SH-SY5Y (cell line): Measurements from ENCODE around the gene GPRIN3.

Source experiments
- GATA2 ChIP-seq: IDR thresholded peaks from 2 replicates; pipeline ENCODE4 v1.6.1; 2011; ENCODE audit warnings: mild to moderate bottlenecking, low read depth, low read length
- GATA3 ChIP-seq: IDR thresholded peaks from 2 replicates; pipeline ENCODE4 v1.6.1; 2011; ENCODE audit warnings: low read depth, mild to moderate bottlenecking, low read length, moderate library complexity

The GPRIN3 gene

DNA sequence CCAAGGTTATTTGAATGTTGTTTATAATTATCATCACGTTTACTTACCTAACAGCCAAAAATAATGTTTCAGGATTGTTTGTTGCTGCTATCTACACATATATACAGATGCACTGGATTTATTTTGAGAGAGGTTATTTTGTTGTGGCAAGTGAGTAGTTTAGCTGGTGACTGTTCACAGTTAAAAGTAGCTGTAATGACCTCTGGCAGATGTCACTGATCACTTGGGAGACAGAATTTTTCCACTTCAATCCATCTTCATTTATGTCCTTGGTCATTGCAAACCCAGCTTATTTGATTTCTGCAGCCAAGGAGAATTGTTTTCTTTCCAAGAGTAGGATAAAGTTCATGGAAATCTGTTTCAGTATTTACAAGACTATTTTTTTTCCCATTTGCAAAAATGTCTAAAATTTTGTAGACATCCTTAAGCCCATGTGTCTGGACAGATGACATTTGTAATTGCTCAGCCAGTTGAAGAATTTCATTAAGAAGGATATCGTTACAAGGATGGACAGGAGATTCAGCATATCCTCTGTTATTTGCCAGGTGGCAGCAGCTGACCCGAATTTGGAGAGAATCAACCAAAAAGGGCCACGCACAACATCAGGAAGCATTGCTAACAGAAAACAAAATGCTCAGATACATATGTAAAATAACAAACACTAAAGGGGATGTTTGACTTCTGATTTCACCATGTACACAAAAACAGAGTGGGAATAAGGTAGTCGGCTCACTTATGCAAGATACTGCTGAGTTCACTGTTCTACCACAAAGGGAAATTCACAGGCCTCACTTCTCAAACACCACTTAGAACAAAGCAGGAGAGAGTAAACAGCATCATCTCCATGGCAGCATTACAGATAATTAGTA is 64.5 kb downstream of the GPRIN3 start:
- no peak for TF ChIP-seq GATA3
- no peak for TF ChIP-seq GATA2

DNA sequence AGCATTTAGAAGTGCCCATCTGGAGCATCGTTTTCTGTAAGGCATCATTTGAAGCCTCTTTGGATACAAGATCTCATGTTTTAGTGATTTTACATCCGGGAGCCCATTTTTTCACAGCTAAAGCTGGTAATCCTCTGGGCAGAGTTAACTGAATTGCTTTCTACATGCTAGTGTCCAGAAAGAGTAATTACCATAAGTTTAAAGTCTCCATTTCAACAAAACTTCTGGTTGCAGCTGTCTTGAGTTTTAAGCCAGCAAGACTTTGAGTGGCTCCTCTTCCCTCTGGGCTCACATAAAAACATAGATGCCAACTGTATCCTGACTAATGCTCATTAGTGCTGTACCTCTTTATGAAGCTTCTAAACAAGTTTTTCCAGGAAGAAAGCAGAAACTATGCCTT is 65.4 kb downstream of the GPRIN3 start:
- no peak for TF ChIP-seq GATA2
- TF ChIP-seq GATA3, result no peak

DNA sequence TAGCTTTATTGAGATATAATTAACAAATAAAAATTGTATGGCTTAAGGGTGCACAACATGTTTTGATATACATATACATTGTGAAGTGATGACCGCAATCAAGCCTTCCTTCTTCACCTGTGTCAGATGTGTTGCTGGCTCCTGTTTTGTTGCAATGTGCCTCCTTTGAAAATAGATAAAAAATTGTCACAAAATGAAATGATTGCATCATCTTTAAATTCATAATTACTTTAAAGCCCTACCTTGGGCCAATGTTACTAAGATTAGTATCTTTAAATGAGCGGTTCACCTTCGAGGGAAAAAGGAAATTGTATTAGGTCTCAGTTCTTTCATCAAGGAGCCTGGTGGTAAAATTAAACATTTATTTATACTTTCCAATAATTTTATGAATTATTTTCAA is 77.3 kb downstream of the GPRIN3 start:
- TF ChIP-seq GATA3, result no peak

DNA sequence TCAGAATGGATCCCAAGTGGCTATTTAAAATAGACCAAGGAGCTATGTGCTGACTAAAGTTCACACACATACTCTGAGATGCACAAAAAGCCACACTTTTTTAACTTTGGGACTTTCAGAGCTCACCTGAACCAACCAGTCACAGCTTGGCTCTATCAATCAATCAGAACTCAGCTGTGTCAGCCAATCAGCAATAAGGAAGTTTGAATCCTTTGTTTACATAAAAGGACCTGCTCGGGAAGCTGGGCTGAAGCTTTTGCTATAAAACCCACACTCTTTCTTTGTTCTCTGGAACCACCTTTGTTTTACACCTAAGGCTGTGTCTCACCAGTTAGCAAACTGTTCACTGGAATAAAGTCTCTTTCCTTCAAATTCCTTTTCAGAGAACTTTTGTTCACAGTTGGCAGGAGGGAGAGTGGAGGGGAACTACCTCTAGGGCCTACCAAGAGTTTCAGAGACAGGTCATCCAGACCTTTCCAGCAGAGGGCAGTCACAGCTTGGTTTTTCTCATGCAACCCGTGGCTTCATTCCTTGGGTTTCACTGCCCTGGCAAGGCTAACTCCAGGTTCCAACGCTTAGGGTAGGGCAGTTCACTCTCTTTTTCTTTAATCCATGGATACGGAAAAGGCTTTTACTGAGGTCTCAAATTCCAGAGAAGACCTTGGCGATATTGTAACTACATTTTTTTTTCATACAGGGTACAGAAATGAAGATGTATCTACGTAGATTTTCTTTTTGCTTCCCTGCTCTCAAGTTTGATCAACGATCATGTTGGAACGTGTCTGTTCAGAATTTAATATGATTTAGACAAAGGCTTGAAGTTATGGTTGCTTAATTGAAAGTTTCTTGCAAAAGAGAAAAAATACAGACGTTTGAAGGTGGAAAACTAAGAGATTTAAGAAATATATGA is 80.7 kb downstream of the GPRIN3 start:
- no peak for TF ChIP-seq GATA3
- TF ChIP-seq GATA2, result no peak

DNA sequence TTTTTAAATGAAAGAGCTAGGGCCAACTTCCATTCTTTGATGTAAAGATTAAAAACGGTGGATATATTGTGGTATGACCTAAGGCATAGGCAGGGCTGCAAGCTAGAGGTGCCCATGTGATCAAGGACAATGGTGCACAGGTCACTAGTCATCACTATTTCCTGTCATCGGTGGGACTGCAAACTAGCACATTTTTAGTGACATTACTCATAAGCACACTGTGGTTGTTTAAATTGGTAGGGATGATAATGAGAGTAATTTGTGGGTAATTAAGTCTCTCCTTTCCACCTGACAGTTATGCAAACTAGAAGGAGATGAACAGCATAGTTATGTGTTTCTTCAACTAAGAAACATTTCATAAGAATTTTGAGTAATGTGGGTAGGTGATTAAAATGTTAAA is 85.4 kb downstream of the GPRIN3 start:
- TF ChIP-seq GATA2 (no peak), GATA3 (no peak)

DNA sequence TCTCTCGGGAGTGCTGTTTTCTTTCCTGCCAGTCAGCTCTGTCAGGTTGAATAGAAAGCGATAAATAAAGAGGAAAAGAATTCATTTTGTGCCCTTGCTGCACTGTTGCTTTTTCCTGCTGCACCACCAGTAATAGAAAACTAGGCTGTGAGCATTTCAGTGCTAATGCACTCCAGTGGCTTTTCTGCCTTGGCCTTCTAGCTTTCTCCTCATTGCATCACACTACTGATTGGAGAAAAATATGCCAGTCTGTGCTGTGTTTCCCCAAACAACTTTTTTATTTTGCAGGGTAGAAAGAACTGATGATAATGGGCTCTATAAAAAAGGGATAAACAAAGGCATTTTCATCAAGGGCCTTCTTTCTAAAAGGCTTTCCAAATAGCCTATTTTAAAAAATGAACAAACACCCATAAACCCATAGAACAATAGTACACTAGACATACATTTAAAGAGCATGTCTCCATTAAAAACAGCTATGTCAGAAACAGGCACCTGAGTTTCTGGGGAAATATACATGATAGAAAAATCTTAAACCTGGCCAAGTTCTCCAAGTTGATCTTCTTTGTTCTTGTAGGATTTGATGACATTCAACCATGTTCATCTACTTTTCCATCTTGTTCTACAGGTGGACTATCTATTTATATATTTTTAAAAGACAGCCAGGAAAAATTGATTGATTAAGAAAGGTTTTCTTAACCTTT is 86.3 kb downstream of the GPRIN3 start:
- no peak for TF ChIP-seq GATA2

DNA sequence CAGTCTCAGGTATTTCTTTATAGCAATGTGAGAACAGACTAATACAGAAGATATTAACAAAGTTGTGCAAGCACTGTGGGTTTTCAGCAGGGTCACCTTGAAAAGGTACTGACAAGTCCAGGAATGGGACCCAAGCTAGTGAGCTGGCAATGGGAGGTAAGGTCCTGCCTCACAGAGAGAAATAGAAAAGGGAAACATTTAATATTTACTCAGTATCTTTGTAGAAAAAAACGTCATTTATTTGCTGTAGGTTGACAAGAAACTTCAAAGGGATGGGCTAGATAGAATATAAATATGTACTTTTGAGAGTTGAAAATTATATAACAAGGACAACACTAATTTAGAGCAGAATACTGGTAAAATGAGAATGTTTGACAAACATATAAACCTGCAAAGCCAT is 89.0 kb downstream of the GPRIN3 start:
- TF ChIP-seq GATA3 (no peak), GATA2 (no peak)

DNA sequence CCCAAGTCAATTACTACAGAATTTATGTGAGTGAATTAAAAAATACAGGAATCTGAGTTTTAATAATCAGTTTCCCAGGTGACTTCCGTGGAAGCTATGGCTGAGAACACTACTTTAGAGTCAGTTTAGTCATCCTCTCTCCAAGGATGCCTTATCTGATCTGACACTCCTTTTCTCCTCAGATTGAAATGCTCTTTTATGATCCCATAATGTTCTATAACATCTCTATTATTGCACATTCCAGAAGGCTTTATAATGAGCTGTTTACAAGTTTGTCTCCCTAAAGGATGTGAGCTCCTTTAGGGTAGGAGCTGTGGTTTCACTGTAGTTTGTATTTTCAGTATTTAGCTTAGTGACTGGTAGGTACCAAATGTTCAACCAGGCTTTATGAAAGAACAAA is 90.0 kb downstream of the GPRIN3 start:
- no peak for TF ChIP-seq GATA2
- TF ChIP-seq GATA3, result no peak

DNA sequence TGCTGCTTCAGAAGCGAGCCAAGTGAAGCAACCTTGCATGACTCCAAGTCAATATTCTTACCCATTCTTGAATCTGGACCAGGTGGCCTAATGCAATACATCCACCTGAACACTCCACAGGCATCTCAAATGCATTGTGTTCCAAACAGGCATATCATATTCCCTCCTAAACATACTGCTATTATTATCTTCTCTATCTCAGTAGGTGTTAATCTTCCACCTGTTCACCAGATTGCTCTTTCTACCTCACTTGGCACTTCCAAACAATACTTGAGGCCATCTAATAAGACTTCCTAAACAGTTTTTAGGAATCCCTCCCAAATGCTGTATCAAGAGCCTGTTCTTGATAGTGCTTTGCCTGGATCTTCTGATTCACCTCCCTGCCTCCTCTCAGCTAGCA is 90.7 kb downstream of the GPRIN3 start:
- no peak for TF ChIP-seq GATA3
- no peak for TF ChIP-seq GATA2

DNA sequence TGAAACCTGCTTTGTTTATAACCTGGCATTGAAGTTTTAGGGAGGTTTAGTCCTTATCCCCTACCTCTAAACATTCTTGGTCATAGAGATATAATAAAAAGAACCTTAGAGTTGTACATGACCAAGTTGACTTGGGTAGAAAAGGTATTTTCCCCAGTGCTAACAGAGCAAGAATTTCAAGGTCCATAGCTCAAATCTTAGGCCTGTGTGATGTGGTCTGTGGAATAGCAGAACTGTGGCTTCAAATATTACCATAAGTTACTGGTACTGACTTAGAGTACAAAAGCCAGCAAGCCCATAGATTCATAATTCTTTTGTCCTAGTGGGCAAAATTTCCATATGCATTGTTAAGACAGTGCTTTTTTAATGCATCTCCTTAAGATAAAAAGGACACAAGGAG is 91.2 kb downstream of the GPRIN3 start:
- TF ChIP-seq GATA3, result no peak
- no peak for TF ChIP-seq GATA2

DNA sequence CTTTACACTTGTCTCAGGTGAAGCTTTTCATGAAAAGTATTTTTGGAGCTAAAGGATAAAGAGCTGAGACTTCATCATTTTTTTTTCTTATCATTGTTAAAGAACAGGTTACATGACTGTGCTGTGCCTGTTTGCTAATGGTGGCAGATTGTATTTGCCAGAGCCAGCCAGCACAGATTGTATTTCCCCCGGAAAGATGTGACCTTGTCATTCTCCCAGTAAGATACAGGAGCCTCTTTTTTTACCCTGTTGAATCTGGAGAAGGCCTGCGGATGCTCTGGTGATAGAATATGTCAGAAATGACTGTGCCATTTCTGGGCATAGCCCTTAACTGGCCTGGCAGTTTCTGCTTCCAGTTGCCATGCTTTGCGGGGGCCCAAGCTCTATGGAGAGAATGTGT is 91.9 kb downstream of the GPRIN3 start:
- no peak for TF ChIP-seq GATA2
- no peak for TF ChIP-seq GATA3

DNA sequence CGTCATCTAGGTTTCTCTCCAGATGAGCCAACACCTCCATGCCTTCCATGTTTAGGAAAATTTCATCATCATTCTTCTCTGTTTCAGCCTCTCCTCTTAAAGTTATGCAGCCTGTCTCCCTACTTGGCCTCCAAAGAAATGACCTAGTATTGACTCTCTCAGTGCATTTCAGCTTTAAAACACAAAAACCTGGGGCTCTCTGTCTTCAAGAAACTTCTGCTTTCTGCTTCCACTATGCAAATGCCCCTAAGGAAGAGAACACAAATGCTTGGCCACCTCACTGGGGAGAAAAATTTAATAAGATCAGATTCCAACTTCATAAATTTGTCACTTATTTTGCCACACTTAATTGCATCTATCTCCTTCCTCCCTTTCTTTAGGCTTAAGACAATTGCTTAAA is 93.3 kb downstream of the GPRIN3 start:
- TF ChIP-seq GATA3 (no peak), GATA2 (no peak)

DNA sequence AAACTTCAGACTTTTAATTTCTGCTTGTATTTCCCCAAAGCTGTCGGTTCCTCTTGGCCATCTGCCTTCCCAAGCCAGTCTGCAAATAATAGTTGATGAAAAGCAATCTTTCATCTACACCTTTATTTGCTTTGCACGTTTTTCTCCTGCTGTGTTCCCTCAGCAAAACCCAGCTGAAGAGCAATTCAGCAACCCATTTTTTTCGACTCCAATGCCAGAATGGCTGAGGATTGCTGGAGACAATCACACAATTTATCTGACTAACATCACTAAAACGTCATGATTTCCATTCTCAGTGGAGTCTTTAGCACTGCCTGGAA is 94.3 kb downstream of the GPRIN3 start:
- TF ChIP-seq GATA3 (no peak), GATA2 (no peak)

DNA sequence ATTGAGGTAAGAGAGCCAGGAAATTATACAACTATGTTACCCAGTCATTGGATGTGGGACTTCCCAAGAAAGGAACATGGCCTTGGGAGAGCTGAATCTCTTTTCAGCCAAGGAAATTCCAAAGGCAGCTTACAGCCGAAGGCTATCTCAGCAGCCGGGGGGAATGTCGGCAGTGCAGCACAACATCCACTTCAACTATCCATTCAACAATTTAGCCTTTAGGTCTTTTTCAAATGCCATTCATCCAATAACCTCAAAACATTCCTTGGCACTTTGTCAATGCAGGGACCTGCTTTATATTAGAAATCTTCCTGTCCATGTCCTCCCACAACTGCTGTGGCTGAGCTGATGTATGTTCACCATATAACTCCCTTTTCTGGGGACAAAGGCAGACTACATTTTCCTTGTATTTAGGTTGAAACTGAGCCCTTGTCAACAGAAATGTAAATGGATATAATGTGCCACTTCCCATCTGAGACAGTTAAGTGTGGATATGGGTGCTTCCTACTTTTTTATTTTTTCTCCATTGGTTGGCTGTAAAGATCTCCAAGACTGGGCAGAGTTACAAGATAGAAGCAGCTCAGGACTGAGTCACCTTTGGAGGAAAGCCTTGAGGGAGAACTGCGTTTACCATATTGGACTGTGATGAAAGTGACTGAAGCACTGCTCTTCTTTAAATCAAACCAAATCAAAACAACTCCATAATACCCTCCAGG is 94.8 kb downstream of the GPRIN3 start:
- TF ChIP-seq GATA3 (no peak), GATA2 (no peak)

DNA sequence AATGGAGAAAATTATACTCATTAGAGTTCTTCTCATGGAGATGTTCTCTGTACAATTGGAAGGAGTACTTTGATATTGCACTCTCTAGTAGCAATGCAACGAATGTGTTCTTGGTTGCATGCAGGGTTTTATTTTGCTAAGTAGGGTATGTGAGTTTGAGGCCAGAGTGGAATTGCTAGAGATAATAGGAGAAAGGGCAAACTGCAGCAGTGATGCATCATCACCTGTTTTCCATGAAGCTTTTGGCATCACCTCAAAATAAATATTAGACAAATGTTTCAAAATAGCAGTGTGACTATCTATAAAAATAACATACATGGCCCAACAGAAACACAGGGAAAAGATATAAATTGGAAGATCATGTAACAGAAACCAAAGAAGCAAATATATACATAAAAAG is 103.0 kb downstream of the GPRIN3 start:
- TF ChIP-seq GATA3 (no peak), GATA2 (no peak)
